Astrocyte (in vitro differentiated cells and primary cell): ENCODE measurements around the gene VPS35. TPM values are rescaled to one million over a fixed set of nuclear protein-coding genes. Genes with fewer than 3 reads are reported as not detected.

ENCODE experiments used
- DNase-seq: peaks from one replicate; pipeline ENCODE4 v3.0.0-alpha.2; 2010; ENCODE audit warnings: low read depth
- FAIRE-seq: peaks from 2 replicates; lab custom pipeline; 2011; peaks lifted over from hg19 to GRCh38; lab: Jason Lieb, UNC
- H2AFZ ChIP-seq: 2 replicates; pipeline ENCODE4 v1.6.0; 2012; ENCODE audit warnings: low read depth, low read length, inconsistent platforms
- H3K27ac ChIP-seq: 2 replicates; pipeline ENCODE4 v1.5.1; 2011; ENCODE audit warnings: low read depth, low read length, inconsistent platforms
- H3K27me3 ChIP-seq: 2 replicates; pipeline ENCODE4 v1.6.0; 2011; ENCODE audit warnings: low read length, inconsistent platforms; ENCODE audit not compliant: insufficient read depth
- H3K36me3 ChIP-seq: 2 replicates; pipeline ENCODE4 v1.5.1; 2011; ENCODE audit warnings: low read length, inconsistent platforms; ENCODE audit not compliant: insufficient read depth
- H3K4me1 ChIP-seq: 2 replicates; pipeline ENCODE4 v1.5.1; 2011; ENCODE audit warnings: low read length, inconsistent platforms; ENCODE audit not compliant: insufficient read depth
- H3K4me2 ChIP-seq: 2 replicates; pipeline ENCODE4 v1.6.0; 2012; ENCODE audit warnings: low read length, inconsistent platforms
- H3K4me3 ChIP-seq: 2 replicates; pipeline ENCODE4 v1.5.1; 2011; ENCODE audit warnings: low read depth, mild to moderate bottlenecking, low read length, inconsistent platforms; ENCODE audit not compliant: insufficient read depth
- H3K79me2 ChIP-seq: 2 replicates; pipeline ENCODE4 v1.6.0; 2012; ENCODE audit warnings: mild to moderate bottlenecking, low read length, inconsistent platforms; ENCODE audit not compliant: insufficient read depth
- H3K9ac ChIP-seq: 2 replicates; pipeline ENCODE4 v1.6.0; 2012; ENCODE audit warnings: mild to moderate bottlenecking, low read length, inconsistent platforms
- H3K9me3 ChIP-seq: 2 replicates; pipeline ENCODE4 v1.5.1; 2012; ENCODE audit warnings: low read depth, mild to moderate bottlenecking, low read length, inconsistent platforms; ENCODE audit not compliant: insufficient read depth
- H4K20me1 ChIP-seq: 2 replicates; pipeline ENCODE4 v1.6.0; 2012; ENCODE audit warnings: low read length, inconsistent platforms; ENCODE audit not compliant: insufficient read depth
- H3K27ac Mint-ChIP-seq: one replicate; pipeline ENCODE4 v1.8.0; 2021; ENCODE audit warnings: mild to moderate bottlenecking, mixed read lengths; ENCODE audit not compliant: unreplicated experiment
- H3K27me3 Mint-ChIP-seq: one replicate; pipeline ENCODE4 v1.8.0; 2021; ENCODE audit warnings: low read depth, mixed read lengths; ENCODE audit not compliant: unreplicated experiment
- H3K36me3 Mint-ChIP-seq: one replicate; pipeline ENCODE4 v1.8.0; 2021; ENCODE audit warnings: low read depth, mixed read lengths; ENCODE audit not compliant: unreplicated experiment
- H3K4me1 Mint-ChIP-seq: one replicate; pipeline ENCODE4 v1.8.0; 2021; ENCODE audit warnings: low read depth, mixed read lengths; ENCODE audit not compliant: unreplicated experiment
- H3K4me3 Mint-ChIP-seq: one replicate; pipeline ENCODE4 v1.8.0; 2021; ENCODE audit warnings: mild to moderate bottlenecking, moderate library complexity, mixed read lengths; ENCODE audit not compliant: unreplicated experiment
- H3K9me3 Mint-ChIP-seq: one replicate; pipeline ENCODE4 v1.8.0; 2021; ENCODE audit warnings: mild to moderate bottlenecking, mixed read lengths; ENCODE audit not compliant: unreplicated experiment
- EZH2 ChIP-seq: IDR thresholded peaks from 2 replicates; pipeline ENCODE4 v1.6.1; 2012; ENCODE audit warnings: mild to moderate bottlenecking, low read length, inconsistent platforms; ENCODE audit not compliant: insufficient read depth
- total RNA-seq: library from RNA; stranded (reverse); gene quantifications from 2 replicates; pipeline ENCODE4 v1.2.1, GENCODE V29; 2021
- TF ChIP-seq, protein P1 (sequence below): IDR thresholded peaks from 2 replicates; pipeline ENCODE4 v1.5.1; 2011; ENCODE audit warnings: low read depth, mild to moderate bottlenecking, inconsistent platforms, low read length, moderate library complexity; ENCODE audit not compliant: insufficient read depth

The VPS35 gene
- total RNA-seq, 1 donor from 2014 or later: 135 TPM

DNA sequence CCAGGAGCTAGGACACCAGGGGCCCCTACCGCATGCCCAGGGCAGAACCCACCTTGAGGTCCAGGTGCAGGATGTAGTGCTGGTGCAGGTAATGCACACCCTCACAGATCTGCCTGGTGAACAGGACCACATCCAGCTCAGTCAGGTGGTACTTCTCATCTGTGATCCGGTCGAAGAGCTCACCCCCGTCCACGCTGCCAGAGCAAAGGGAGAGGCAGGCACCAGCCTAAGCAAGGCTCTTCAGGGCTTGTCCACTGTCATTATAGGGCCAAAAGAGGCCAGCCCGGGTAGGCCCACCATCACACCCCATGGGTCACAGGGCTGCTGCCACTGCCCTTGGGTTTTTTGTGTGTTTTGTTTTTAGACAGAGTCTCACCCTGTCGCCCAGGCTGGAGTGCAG is 38.2 kb upstream of the VPS35 start:
- Histone ChIP-seq H4K20me1 (no peaks in the 10 kb centered on the region), H3K79me2 (no peaks in the 10 kb centered on the region), H3K4me3 (no peak overlapping the region), H3K4me1 (no peaks in the 10 kb centered on the region), H3K9me3 (no peaks in the 10 kb centered on the region), H3K27ac (no peak overlapping the region), H3K4me2 (no peak overlapping the region), H2AFZ (no peak overlapping the region), H3K27me3 (no peaks in the 10 kb centered on the region), H3K9ac (no peak overlapping the region), H3K36me3 (no peaks in the 10 kb centered on the region)
- peaks cover 4% of the 10 kb centered on the region for H3K27me3 Mint-ChIP-seq
- peaks cover 4% of the 10 kb centered on the region for H3K36me3 Mint-ChIP-seq
- TF ChIP-seq EZH2: no peak
- TF ChIP-seq, protein P1, sequence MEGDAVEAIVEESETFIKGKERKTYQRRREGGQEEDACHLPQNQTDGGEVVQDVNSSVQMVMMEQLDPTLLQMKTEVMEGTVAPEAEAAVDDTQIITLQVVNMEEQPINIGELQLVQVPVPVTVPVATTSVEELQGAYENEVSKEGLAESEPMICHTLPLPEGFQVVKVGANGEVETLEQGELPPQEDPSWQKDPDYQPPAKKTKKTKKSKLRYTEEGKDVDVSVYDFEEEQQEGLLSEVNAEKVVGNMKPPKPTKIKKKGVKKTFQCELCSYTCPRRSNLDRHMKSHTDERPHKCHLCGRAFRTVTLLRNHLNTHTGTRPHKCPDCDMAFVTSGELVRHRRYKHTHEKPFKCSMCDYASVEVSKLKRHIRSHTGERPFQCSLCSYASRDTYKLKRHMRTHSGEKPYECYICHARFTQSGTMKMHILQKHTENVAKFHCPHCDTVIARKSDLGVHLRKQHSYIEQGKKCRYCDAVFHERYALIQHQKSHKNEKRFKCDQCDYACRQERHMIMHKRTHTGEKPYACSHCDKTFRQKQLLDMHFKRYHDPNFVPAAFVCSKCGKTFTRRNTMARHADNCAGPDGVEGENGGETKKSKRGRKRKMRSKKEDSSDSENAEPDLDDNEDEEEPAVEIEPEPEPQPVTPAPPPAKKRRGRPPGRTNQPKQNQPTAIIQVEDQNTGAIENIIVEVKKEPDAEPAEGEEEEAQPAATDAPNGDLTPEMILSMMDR: no peak
- H3K9me3 Mint-ChIP-seq: peaks cover 3% of the 10 kb centered on the region
- DNase-seq (no peak), FAIRE-seq (no peak)
- H3K4me1 Mint-ChIP-seq: peaks cover 6% of the 10 kb centered on the region
- no peak overlapping the region for H3K4me3 Mint-ChIP-seq
- no peak overlapping the region for H3K27ac Mint-ChIP-seq

DNA sequence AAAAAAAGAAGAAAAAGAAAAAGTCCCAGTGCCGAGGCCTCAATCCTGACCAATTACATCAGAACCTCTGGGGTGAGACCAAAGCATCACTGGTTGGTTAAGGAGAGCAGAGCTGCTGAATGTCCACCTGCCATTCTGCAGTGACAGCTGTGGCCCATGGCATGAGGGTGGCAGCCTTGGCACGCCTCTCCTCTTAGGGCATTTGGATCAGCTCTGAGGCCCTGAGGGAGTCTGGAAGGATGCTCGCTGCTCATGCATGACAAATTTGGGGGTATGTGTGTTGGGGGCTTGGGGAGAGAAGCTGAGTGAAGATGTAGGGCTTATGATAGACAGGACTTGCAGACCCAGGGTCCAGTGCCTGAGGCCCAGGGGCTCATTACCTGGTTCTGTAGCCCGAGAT is 32.9 kb upstream of the VPS35 start:
- Histone ChIP-seq H3K79me2 (no peaks in the 10 kb centered on the region), H3K27me3 (no peaks in the 10 kb centered on the region), H3K9ac (no peak overlapping the region), H3K36me3 (no peaks in the 10 kb centered on the region), H3K4me3 (no peak overlapping the region), H3K9me3 (no peaks in the 10 kb centered on the region), H3K4me1 (no peaks in the 10 kb centered on the region), H2AFZ (no peak overlapping the region), H3K27ac (no peak overlapping the region), H3K4me2 (no peak overlapping the region), H4K20me1 (no peaks in the 10 kb centered on the region)
- TF ChIP-seq, protein P1: no peak
- no peak for TF ChIP-seq EZH2
- Mint-ChIP-seq H3K27me3 (peaks cover 4% of the 10 kb centered on the region), H3K27ac (no peak overlapping the region), H3K36me3 (peaks cover 4% of the 10 kb centered on the region), H3K4me1 (peaks cover 3% of the 10 kb centered on the region), H3K9me3 (peaks cover 5% of the 10 kb centered on the region), H3K4me3 (no peak overlapping the region)
- FAIRE-seq: no peak
- DNase-seq: no peak

DNA sequence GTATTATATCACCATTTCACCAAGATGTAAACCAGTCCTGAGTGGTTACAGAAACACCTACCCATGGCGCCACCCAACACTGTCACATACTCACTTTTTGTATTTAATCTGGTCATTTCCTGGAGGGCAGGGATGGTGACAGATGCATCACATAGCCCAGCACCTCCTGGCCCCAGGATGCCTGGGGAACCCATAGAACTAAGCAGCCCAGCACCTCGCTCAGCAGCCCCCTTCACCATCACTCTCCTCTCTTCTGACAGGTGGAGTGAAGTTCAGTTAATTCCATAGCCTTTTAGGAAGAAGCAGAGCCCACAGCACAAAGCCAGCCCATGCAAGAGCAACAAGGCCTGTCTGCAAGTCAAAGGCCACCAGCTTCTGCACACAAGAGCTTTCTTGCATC is 31.6 kb upstream of the VPS35 start:
- H3K27me3 ChIP-seq: no peaks in the 10 kb centered on the region
- peaks cover 5% of the 10 kb centered on the region for H3K9me3 Mint-ChIP-seq
- no peak overlapping the region for H3K27ac Mint-ChIP-seq
- no peaks in the 10 kb centered on the region for H3K4me1 Mint-ChIP-seq
- H3K4me1 ChIP-seq: no peaks in the 10 kb centered on the region
- H3K4me3 Mint-ChIP-seq: no peak overlapping the region
- H3K4me3 ChIP-seq: no peak overlapping the region
- no peaks in the 10 kb centered on the region for H3K36me3 ChIP-seq
- H2AFZ ChIP-seq: no peak overlapping the region
- peaks cover 4% of the 10 kb centered on the region for H3K27me3 Mint-ChIP-seq
- no peak overlapping the region for H3K9ac ChIP-seq
- no peaks in the 10 kb centered on the region for H3K9me3 ChIP-seq
- H3K36me3 Mint-ChIP-seq: peaks cover 2% of the 10 kb centered on the region
- H3K27ac ChIP-seq: no peak overlapping the region
- no peaks in the 10 kb centered on the region for H3K79me2 ChIP-seq
- no peak for DNase-seq
- no peaks in the 10 kb centered on the region for H4K20me1 ChIP-seq
- FAIRE-seq: no peak
- no peak overlapping the region for H3K4me2 ChIP-seq
- no peak for TF ChIP-seq EZH2
- TF ChIP-seq, protein P1: no peak
